GM19397 (cell line): ENCODE results near the gene HMGN3.
"Not testable (repeated sequence)": the region's sequence is repeated elsewhere in the genome, so short reads cannot be mapped to it uniquely, and the experiment has no call there.

ENCODE experiments used
- ATAC-seq: cut with Tn5 transposase; IDR thresholded peaks from one replicate; pipeline ENCODE4 v1.9.1; 2021; ENCODE audit warnings: mild to moderate bottlenecking, moderate library complexity; ENCODE audit not compliant: unreplicated experiment

HMGN3 gene

GRCh38 chr6:79234150-79235022 is at the start of gene HMGN3:
TSS of gene HMGN3 (minus strand) at chr6:79234682.
- ATAC-seq, result peak; percentile 96

DNA sequence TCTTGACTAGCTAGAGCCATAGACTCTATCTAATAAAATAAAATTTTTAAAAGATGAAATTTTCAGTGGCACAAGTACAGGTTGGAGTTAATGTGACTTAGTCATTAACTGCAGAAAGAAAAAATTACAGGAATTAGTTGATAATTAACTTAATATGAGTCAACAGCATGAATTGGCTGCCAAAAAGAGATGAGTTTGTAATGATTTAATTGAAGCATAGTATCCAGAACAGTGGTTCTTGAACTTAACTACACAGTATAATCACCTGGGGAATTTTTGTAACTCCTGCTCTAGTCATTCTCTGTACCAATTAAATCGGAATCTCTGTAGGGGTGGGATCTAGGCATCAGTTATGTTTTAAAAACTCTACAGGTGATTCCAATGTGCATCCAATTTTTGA is 46.3 kb upstream of the HMGN3 start:
- ATAC-seq, result no peak

- ATAC-seq, result no peak
Measured at GRCh38 chr6:79277109-79277508, 42.6 kb upstream of the HMGN3 start.

DNA sequence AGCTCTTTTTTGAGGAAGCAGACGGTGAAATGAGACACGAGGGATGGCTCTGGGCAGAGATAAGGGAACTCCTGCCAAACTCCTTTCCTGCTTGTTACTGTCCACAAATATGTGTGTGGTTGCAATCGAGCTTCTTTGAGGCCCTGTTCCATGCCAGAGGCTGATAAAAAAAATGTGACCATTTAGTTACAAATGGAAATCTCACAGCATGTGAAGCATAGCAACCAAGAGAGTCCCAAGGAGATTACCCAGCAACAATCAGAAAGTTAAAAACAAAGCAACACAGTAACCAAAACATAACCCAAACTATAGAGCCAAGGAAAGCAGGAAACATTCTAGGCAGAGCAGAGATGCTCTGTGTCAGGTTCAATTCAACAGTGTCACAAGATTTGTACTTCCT is 35.4 kb upstream of the HMGN3 start:
- no peak for ATAC-seq

GRCh38 chr6:79267128-79267527 is 32.6 kb upstream of the HMGN3 start:
- ATAC-seq, result no peak

GRCh38 chr6:79266051-79266450 is 31.6 kb upstream of the HMGN3 start:
- no peak for ATAC-seq

DNA sequence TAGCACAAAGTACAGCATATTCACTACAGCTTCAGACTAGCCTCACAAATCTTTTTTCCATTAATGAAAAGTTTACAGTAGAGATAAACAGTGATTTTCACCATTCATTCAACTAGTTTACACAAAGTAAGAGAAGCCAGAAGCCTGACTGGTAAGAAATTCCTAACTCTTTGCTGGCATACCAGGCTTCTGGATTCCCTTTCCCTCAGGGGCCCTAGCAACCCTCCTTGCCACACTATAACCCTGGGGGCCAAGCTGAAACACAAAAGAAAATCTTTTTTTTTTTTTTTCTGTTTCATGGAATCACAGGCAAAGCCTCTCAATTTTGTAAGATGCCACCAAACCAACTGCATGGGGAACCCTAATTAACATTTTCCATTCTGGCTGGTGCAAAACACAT is 28.9 kb upstream of the HMGN3 start:
- no peak for ATAC-seq

DNA sequence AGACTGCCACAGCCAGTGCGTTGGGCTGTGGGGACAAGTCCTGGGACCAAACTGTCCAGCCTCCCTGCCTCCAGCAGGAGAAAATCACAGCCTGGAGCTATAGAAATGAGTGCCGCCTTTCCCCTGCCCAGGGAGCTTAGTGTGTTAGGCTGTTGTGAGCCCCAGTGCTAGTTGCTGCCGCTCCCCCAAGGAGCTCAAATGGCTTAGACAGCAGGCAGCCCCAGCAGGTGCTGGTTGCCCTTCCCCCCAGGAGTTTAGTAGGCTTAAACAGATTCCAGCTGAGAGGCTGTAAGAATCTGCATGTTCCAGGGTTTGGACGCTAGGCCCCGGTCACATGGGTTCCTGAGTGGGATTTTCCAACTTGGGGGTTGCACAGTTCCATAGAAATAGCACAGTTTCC is 27.2 kb upstream of the HMGN3 start:
- no peak for ATAC-seq

GRCh38 chr6:79260772-79261171 is 26.3 kb upstream of the HMGN3 start:
- ATAC-seq, result no peak

GRCh38 chr6:79257381-79258205 is 23.1 kb upstream of the HMGN3 start:
- ATAC-seq, result no peak

- not testable (repeated sequence) for ATAC-seq
Measured at GRCh38 chr6:79256770-79257169, 22.3 kb upstream of the HMGN3 start.

GRCh38 chr6:79255086-79255485 is 20.6 kb upstream of the HMGN3 start:
- not testable (repeated sequence) for ATAC-seq

- no peak for ATAC-seq
Measured at GRCh38 chr6:79250559-79250958, 16.1 kb upstream of the HMGN3 start.

GRCh38 chr6:79250107-79250514 is 15.6 kb upstream of the HMGN3 start:
- peak; percentile 57 for ATAC-seq

DNA sequence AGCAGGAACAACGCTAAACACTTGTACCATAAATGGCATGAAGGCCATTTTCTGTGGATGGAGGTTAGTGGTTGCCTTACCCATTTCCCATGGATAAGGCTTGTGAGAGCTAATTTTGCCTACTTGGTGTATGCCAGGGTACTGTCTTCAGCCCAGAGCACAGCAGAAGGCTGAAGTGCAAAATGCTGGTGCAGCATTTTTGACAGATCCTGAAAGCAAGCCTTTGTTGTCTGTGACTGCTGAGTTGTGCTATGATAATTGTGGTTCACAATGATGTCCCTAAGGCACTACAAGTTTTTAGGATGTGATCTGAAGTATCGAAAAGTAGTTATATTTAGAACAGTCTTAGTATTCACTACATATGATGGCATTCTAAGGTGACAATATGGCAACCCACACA is 14.7 kb upstream of the HMGN3 start:
- ATAC-seq, result no peak

DNA sequence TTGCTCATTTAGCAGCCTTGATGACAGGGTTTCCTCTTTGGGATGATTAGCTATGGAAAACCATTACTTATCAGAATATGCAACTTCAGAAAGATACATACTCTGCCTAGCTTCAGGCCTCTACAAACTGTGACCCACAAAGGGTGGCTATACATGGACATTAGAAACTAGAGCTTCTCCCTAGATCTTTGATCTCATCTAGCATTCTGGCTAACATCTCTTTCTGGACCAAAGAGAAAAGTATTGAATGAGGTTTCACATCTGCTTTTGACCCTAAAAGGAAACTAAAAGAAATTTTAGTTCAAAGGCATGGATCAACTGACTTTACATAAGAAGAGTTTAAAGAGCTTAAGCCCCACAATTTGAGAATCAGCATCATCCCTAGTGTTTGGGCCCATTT is 12.4 kb upstream of the HMGN3 start:
- peak; percentile 74 for ATAC-seq

DNA sequence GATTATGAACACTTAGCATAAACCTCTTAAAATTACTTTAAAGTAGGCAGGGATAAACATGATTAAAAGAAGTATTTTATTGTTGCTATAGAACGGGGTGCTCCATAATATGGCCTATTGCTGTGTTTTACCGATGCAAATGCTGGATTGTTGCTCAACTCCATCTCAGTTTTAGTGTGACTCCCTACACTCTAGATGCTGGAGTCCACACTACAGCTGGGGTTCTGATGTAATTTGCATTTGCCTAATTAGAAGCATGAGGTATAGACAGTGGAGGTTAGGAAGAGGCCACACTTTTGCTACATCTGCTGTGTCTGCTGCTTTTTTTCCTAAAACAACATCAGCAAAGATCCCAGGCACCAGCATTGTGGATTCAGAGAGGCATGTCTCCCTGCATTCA is 6.7 kb upstream of the HMGN3 start:
- ATAC-seq, result no peak

DNA sequence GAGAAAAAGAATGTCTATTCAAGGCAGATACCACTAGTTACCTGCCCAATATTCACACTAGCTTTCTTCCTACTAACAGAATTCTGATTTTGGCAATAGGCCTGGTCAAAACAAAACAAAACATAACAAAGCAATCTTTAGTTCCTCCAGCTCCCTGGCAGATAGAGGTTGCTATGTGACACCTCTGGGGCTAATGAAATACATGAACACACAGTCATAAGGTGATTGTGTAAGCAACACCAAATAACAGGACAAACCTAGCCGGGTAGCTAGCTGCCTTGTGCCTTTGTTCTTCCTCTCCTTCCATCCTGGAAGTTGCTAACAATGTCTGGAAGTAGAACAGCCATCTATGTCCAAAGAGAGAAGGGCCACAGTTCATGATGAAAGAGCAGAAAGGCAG is 6.0 kb upstream of the HMGN3 start:
- ATAC-seq, result no peak

- ATAC-seq, result peak; percentile 45
Measured at GRCh38 chr6:79239536-79240168, 5.2 kb upstream of the HMGN3 start.

DNA sequence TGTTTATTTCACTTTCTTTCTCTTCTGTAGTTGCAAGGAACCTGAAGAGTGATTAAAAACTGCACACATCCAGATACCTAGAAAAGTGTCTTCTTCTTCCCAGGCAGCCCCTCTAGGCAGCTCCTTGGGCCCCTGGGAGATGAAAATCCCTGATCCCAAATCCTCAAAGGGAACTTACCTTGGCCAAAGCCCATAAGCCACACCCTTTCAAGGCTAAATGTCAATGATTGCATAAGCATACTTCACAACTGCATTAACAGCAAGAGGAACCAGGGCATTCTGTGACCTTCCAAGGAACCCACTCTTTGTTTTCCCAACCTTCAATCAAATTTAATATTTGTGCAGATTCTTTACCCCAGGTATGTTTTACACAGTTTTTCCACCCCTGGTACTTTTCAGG is 4.4 kb upstream of the HMGN3 start:
- no peak for ATAC-seq

GRCh38 chr6:79236711-79237110 is 2.2 kb upstream of the HMGN3 start:
- no peak for ATAC-seq
